ENCODE data around the gene UBTD2.

Gene UBTD2

GRCh38 chr5:172280929-172281328 is 2.6 kb downstream of the UBTD2 start (continued):
- TF ChIP-seq, protein P1, sequence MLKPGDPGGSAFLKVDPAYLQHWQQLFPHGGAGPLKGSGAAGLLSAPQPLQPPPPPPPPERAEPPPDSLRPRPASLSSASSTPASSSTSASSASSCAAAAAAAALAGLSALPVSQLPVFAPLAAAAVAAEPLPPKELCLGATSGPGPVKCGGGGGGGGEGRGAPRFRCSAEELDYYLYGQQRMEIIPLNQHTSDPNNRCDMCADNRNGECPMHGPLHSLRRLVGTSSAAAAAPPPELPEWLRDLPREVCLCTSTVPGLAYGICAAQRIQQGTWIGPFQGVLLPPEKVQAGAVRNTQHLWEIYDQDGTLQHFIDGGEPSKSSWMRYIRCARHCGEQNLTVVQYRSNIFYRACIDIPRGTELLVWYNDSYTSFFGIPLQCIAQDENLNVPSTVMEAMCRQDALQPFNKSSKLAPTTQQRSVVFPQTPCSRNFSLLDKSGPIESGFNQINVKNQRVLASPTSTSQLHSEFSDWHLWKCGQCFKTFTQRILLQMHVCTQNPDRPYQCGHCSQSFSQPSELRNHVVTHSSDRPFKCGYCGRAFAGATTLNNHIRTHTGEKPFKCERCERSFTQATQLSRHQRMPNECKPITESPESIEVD (tag by site-specific recombination; IDR thresholded peaks at IDR 0.05) = peak; percentile 34; the same call in 1 of the 2 replicates
- TF ChIP-seq BCL11B (tag by site-specific recombination; IDR thresholded peaks at IDR 0.05; ENCODE audit: low read depth) (no peak), HOXC10 (CRISPR knock-in tag; IDR thresholded peaks at IDR 0.05) (no peak), ZNF548 (tag by site-specific recombination; IDR thresholded peaks at IDR 0.05) (no peak), ZNF561 (tag by site-specific recombination; IDR thresholded peaks at IDR 0.05; ENCODE audit: borderline replicate concordance) (peak; percentile 53; the same call in 1 of the 2 replicates), ZNF121 (tag by site-specific recombination; IDR thresholded peaks at IDR 0.05) (no peak), ZSCAN30 (tag by site-specific recombination; IDR thresholded peaks at IDR 0.05) (0 out of 2 replicates have a peak, but pooled peaks have one; percentile 8), ZNF341 (tag by site-specific recombination; IDR thresholded peaks at IDR 0.05; ENCODE audit: low read depth) (peak; percentile 26; the same call in 1 of the 2 replicates), ZNF48 (tag by site-specific recombination; IDR thresholded peaks at IDR 0.05) (no peak), ZNF707 (tag by site-specific recombination; IDR thresholded peaks at IDR 0.05) (no peak), FEZF1 (tag by site-specific recombination; IDR thresholded peaks at IDR 0.05) (peak; percentile 59), SP7 (tag by site-specific recombination; IDR thresholded peaks at IDR 0.05) (no peak), ZNF621 (tag by site-specific recombination; IDR thresholded peaks at IDR 0.05) (no peak), ZNF623 (tag by site-specific recombination; IDR thresholded peaks at IDR 0.05) (no peak)
- TF ChIP-seq, protein P2, sequence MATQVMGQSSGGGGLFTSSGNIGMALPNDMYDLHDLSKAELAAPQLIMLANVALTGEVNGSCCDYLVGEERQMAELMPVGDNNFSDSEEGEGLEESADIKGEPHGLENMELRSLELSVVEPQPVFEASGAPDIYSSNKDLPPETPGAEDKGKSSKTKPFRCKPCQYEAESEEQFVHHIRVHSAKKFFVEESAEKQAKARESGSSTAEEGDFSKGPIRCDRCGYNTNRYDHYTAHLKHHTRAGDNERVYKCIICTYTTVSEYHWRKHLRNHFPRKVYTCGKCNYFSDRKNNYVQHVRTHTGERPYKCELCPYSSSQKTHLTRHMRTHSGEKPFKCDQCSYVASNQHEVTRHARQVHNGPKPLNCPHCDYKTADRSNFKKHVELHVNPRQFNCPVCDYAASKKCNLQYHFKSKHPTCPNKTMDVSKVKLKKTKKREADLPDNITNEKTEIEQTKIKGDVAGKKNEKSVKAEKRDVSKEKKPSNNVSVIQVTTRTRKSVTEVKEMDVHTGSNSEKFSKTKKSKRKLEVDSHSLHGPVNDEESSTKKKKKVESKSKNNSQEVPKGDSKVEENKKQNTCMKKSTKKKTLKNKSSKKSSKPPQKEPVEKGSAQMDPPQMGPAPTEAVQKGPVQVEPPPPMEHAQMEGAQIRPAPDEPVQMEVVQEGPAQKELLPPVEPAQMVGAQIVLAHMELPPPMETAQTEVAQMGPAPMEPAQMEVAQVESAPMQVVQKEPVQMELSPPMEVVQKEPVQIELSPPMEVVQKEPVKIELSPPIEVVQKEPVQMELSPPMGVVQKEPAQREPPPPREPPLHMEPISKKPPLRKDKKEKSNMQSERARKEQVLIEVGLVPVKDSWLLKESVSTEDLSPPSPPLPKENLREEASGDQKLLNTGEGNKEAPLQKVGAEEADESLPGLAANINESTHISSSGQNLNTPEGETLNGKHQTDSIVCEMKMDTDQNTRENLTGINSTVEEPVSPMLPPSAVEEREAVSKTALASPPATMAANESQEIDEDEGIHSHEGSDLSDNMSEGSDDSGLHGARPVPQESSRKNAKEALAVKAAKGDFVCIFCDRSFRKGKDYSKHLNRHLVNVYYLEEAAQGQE (tag by site-specific recombination; IDR thresholded peaks at IDR 0.05) = no peak
- TF ChIP-seq, protein P3, sequence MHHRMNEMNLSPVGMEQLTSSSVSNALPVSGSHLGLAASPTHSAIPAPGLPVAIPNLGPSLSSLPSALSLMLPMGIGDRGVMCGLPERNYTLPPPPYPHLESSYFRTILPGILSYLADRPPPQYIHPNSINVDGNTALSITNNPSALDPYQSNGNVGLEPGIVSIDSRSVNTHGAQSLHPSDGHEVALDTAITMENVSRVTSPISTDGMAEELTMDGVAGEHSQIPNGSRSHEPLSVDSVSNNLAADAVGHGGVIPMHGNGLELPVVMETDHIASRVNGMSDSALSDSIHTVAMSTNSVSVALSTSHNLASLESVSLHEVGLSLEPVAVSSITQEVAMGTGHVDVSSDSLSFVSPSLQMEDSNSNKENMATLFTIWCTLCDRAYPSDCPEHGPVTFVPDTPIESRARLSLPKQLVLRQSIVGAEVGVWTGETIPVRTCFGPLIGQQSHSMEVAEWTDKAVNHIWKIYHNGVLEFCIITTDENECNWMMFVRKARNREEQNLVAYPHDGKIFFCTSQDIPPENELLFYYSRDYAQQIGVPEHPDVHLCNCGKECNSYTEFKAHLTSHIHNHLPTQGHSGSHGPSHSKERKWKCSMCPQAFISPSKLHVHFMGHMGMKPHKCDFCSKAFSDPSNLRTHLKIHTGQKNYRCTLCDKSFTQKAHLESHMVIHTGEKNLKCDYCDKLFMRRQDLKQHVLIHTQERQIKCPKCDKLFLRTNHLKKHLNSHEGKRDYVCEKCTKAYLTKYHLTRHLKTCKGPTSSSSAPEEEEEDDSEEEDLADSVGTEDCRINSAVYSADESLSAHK (tag by site-specific recombination; IDR thresholded peaks at IDR 0.05) = peak; percentile 41; the same call in 1 of the 2 replicates

DNA sequence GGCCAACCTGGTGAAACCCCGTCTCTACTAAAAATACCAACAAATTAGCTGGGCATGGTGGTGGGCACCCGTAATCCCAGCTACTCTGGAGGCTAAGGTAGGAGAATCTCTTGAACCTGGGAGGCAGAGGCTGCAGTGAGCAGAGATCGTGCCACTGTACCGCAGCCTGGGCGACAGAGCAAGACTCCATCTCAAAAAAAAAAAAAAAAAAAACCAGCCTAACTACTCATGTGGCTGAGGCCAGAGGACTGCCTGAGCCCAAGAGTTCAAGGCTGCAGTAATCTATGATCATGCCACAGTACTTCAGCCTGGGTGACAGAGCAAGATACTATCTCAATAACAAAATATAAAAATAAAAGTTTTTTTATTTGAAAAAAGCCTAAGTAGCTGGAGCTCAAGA is 3.2 kb downstream of the UBTD2 start:
- no peak overlapping the region for H3K4me3 ChIP-seq (ENCODE audit: low read depth, low read length)
- ChIA-PET POLR2A (no interaction called here), CTCF (interaction anchor here (0.6 to 1.1 kb wide), 6 partner anchors 9 to 887 kb away, joined by 3 to 5 read pairs (median 4); no protein-coding TSS in a partner anchor)
- TF ChIP-seq, protein P4, sequence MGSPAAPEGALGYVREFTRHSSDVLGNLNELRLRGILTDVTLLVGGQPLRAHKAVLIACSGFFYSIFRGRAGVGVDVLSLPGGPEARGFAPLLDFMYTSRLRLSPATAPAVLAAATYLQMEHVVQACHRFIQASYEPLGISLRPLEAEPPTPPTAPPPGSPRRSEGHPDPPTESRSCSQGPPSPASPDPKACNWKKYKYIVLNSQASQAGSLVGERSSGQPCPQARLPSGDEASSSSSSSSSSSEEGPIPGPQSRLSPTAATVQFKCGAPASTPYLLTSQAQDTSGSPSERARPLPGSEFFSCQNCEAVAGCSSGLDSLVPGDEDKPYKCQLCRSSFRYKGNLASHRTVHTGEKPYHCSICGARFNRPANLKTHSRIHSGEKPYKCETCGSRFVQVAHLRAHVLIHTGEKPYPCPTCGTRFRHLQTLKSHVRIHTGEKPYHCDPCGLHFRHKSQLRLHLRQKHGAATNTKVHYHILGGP (tag by site-specific recombination; IDR thresholded peaks at IDR 0.05) = no peak
- TF ChIP-seq ZNF19 (tag by site-specific recombination; IDR thresholded peaks at IDR 0.05; ENCODE audit: low read depth) = no peak
- no peak for TF ChIP-seq ZNF585B (tag by site-specific recombination; IDR thresholded peaks at IDR 0.05)
- TF ChIP-seq ZNF433 (tag by site-specific recombination; IDR thresholded peaks at IDR 0.05; ENCODE audit: low read depth) = no peak
- TF ChIP-seq ZNF362 (tag by site-specific recombination; IDR thresholded peaks at IDR 0.05) = peak; percentile 52; the same call in 1 of the 2 replicates
- TF ChIP-seq TSHZ1 (tag by site-specific recombination; IDR thresholded peaks at IDR 0.05; ENCODE audit: borderline replicate concordance) = no peak
- H3K27ac ChIP-seq (ENCODE audit: extremely low read depth, low read depth, low read length) = no peak overlapping the region
- no peaks in the 10 kb centered on the region for H3K9me3 ChIP-seq (ENCODE audit: control insufficient read depth, insufficient read depth, low read depth, low read length)
- peaks cover 0 to 4% of the 10 kb centered on the region in 2 experiments; a peak in 2 of 3 replicates for H3K36me3 ChIP-seq (ENCODE audit: control insufficient read depth in 2 of 2, insufficient read depth in 1 of 2, low read length in 2 of 2)
- H3K4me1 ChIP-seq (ENCODE audit: control insufficient read depth, insufficient read depth, low read length) = peaks cover 18% of the 10 kb centered on the region
